HG03045 (cell line): Measurements from ENCODE around the gene RABGAP1L.

Experiments
- ATAC-seq: cut with Tn5 transposase; IDR thresholded peaks from one replicate; pipeline ENCODE4 v1.9.1; 2021; ENCODE audit warnings: mild to moderate bottlenecking, moderate library complexity; ENCODE audit not compliant: unreplicated experiment

The RABGAP1L gene

GRCh38 chr1:174898102-174898797 is 738.9 kb downstream of the RABGAP1L start:
- ATAC-seq = no peak

- no peak for ATAC-seq
Observed at GRCh38 chr1:174900317-174900716, 741.0 kb downstream of the RABGAP1L start.

DNA sequence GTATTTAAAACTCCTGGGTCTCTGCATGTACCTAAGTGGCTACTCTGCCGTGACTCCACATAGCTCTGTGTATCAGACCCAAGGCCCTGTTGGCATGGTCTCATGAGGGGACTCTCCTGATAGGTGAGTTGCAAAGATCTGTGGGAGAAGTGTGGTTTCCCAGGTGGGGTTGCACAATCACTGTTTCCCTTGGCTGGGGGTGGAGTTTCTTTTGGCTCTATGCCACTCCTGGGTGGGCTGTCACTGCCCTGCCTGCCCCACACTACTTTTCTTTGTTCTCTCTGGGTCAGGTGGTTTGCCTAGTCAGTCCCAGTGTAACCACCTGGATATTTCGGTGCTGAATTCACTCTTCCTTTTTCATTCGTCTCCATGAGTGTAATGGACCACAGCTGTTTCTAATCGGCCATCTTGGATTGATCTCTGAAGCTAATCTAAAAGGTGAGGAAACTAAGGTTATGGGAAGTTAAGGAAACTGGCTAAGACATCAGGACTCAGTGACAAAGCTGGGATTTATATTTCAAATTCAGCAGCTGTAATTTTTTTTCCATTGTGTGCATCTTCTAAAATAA is 743.3 kb downstream of the RABGAP1L start:
- no peak for ATAC-seq

- no peak for ATAC-seq
Observed at GRCh38 chr1:174911606-174912005, 752.3 kb downstream of the RABGAP1L start.

DNA sequence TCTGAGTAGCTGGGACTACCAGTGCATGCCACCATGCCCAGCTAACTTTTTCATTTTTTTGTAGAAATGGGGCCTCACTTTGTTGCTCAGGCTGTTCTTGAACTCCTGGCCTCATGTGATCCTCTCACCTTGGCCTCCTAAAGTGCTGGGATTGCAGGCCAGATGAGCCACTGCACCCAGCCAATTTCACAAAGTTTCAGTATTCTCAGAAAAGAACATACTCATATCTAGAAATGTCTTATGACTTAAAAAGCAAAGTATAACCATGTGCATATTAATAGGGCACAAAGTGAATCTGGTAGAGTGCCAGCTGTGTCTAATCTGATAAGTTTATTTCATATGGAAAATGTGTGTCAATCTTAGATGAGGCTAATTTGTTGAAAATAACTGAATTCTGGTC is 752.9 kb downstream of the RABGAP1L start:
- peak; percentile 56 for ATAC-seq

GRCh38 chr1:174913225-174913903 is 754.0 kb downstream of the RABGAP1L start:
- no peak for ATAC-seq

DNA sequence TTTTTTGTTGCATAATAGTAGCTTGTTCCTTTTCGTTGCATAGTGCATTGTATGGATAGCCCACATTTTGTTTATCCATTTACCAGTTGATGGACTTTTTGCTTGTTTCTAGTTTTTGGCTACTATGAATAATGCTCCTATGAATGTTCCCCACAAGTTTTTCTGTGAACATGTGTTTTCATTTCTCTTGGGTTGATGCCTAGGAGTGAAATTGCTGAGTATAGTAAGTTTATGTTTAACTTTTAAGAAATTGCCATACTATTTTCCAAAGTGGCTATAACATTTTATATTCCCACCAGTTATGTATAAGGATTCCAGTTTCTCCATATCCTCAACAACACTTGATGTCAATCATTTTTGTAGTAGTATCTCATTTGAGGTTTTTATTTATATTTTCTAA is 755.7 kb downstream of the RABGAP1L start:
- ATAC-seq = no peak

GRCh38 chr1:174916846-174917245 is 757.5 kb downstream of the RABGAP1L start:
- no peak for ATAC-seq

GRCh38 chr1:174920093-174920492 is 760.8 kb downstream of the RABGAP1L start:
- ATAC-seq = no peak

DNA sequence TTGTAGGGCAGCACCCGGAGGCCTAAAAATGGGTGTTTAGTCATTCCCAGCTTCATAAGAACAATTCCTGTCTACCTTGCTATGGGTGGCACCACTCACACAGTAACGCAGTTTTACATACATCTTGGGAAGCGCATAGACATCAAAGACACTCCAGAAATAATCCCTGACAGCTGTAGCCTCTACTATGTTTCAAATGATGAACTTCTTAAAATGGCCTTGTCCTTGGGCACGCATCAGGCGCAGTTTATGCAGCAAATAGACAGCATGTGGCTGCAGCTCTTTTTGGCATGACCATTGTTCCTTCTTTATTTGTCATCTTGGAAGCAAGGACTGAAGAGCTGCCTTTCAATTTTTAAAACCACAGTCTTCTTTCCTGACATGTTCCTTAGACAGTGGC is 762.8 kb downstream of the RABGAP1L start:
- ATAC-seq = no peak

DNA sequence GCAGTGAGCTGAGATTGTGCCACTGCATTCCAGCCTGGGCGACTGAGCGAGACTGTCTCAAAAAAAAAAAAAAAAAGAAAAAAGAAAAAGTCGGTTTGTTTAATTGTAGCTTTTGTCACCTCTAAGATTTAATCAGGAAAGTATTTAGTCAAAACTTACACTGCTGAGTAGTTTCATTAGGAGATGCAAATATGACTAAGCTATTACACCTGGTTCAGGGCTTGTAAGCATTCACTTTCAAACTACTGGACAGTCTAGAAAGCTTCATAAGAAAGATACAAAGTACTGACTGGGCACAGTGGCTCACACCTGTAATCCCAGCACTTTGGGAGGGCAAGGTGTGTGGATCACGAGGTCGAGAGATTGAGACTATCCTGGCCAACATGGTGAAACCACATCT is 764.5 kb downstream of the RABGAP1L start:
- no peak for ATAC-seq

DNA sequence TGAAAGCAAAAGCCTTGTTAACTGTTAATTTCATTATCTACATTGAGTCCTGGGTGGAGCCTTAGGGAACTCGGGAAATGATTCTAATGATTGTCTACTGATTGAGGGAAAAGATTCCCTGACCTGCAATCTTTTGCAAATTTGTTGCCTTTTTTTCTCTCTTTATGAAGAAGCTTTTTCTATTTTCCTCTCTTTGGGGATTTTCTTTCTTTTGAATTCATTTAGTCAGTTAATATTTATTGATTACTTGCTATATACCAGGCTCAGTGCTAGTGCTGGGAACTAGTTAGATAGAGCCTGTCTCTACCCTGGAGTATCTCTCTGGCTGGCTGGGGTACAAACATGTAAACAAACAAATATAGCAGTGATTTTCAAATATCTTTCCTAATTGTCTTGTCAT is 769.2 kb downstream of the RABGAP1L start:
- ATAC-seq = no peak

- ATAC-seq = no peak
Observed at GRCh38 chr1:174931214-174931613, 771.9 kb downstream of the RABGAP1L start.

DNA sequence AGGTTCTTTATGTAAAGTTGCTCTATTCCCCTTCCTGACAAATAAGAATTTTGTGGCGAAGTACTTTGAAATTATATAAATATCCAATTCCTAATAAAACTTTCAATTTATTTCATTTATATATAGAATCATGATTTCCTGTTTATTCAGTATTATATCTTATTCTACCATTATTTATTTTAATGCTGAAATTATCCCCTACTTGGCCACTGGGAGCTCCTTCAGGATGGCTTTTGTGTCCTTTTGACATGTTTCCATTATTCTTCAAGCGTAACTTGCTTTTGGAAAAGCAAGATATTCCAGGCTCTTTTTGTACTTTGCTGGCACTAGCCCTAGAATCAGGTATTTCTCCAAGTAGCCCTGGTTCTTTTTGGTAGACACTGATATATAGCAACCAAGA is 773.3 kb downstream of the RABGAP1L start:
- no peak for ATAC-seq

- no peak for ATAC-seq
Observed at GRCh38 chr1:174935961-174936727, 776.8 kb downstream of the RABGAP1L start.

DNA sequence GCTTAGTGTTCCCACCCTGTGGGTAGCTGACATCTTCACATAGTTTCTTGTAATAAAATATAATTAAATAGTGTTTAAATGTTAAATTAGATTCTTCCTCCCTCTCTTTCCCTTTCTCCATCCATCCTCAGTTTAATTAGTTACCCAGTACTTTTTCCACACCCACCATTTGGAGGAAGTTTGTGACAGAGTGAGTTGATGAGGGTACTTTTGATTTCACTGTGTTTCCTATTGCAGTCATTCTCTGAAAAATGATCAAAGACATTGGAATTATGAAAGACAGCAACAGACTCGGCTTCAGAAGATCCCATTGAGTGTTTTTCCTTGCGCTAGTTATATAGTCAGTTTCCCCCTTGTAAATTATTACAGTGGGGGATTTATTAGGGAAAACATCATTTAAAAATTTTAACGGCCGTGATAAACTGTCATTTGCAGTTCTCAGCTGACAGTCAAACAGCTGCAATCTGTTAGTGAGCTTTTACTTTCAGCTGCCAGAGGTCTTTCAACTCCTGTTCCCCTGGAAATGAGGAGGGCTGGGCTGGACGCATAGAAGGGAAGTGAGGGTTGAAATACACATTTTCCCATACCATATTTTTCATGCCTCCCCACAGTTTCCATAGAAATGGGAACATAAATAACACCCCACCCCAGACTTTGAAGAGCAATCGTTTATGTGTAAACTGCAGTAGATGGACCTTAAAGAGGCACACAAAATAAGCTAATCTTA is 779.1 kb downstream of the RABGAP1L start:
- no peak for ATAC-seq

DNA sequence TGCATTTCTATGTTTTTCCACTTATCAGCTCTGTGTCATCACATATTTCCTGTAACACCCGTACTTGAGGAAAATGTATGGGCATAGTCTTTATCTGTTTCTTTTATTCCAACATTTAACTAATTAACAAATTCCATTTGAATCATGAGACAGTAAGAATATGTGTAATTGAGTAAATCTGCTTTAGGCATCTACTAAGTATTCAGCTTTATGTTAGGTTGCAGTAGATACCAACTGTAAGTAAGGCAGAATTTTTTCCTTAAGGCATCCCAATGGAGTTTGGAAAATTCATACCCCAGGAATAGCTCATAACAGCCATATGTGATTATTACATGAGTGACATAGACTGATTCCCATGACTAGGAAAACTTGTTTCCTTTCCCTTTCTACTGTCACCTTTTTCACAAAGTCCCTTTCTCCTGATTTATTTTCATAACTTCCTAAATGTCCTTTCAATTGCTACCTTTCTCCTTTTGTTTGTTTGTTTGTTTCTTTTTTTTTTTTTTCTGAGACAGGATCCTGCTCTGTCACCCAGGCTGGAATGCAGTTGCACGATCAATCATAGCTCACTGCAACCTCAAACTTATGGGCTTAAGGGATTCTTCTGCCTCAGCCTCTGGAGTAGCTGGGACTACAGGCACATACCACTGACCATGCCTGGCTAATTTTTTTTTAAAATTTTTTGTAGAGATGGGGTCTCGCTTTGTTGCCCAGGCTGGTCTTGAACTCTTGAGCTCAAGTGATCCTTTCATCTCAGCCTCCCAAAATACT is 780.6 kb downstream of the RABGAP1L start:
- ATAC-seq = no peak

GRCh38 chr1:174940646-174941175 is 781.4 kb downstream of the RABGAP1L start:
- no peak for ATAC-seq

GRCh38 chr1:174942547-174943255 is 783.4 kb downstream of the RABGAP1L start:
- no peak for ATAC-seq
